GM19351 (cell line): ENCODE data around the gene ABHD16B.

Source experiments
- ATAC-seq: cut with Tn5 transposase; IDR thresholded peaks from one replicate; pipeline ENCODE4 v1.9.1; 2021; ENCODE audit warnings: mild to moderate bottlenecking, moderate library complexity; ENCODE audit not compliant: unreplicated experiment

Gene ABHD16B

GRCh38 chr20:63861365-63861934, at the start of gene ABHD16B:
TSS of gene ABHD16B (plus strand) at chr20:63861498. CDS start at chr20:63861541, 43 bp downstream.
- ATAC-seq = no peak

GRCh38 chr20:63814891-63815614, 46.2 kb upstream of the ABHD16B start:
- ATAC-seq = no peak

GRCh38 chr20:63815615-63816253, 45.6 kb upstream of the ABHD16B start:
- no peak for ATAC-seq

GRCh38 chr20:63819224-63819921, 41.9 kb upstream of the ABHD16B start:
- ATAC-seq = no peak

- ATAC-seq = no peak
Observed at GRCh38 chr20:63821811-63822210, 39.5 kb upstream of the ABHD16B start.

GRCh38 chr20:63822276-63822696, 39.0 kb upstream of the ABHD16B start:
- ATAC-seq = no peak

- no peak for ATAC-seq
Observed at GRCh38 chr20:63823691-63824311, 37.5 kb upstream of the ABHD16B start.

- no peak for ATAC-seq
Observed at GRCh38 chr20:63825331-63826118, 35.8 kb upstream of the ABHD16B start.

GRCh38 chr20:63826753-63827152, 34.5 kb upstream of the ABHD16B start:
- no peak for ATAC-seq

GRCh38 chr20:63828124-63828523, 33.2 kb upstream of the ABHD16B start:
- ATAC-seq = no peak

- ATAC-seq = no peak
Observed at GRCh38 chr20:63828545-63828944, 32.8 kb upstream of the ABHD16B start.

- ATAC-seq = no peak
Observed at GRCh38 chr20:63828951-63829350, 32.3 kb upstream of the ABHD16B start.

GRCh38 chr20:63829603-63829944, 31.7 kb upstream of the ABHD16B start:
- ATAC-seq = no peak

GRCh38 chr20:63829945-63830835, 31.1 kb upstream of the ABHD16B start:
- no peak for ATAC-seq

GRCh38 chr20:63830841-63831588, 30.3 kb upstream of the ABHD16B start, which contains the start of gene ZBTB46:
TSS of gene ZBTB46 (minus strand) at chr20:63831264. CDS start at chr20:63790757, 40,507 bp downstream.
- ATAC-seq = peak; percentile 59

GRCh38 chr20:63831646-63831992, 29.7 kb upstream of the ABHD16B start:
- ATAC-seq = no peak

- ATAC-seq = no peak
Observed at GRCh38 chr20:63831993-63832686, 29.2 kb upstream of the ABHD16B start.
